Heart left ventricle (tissue), 13 donors: ENCODE data around the gene RNF13.

Source experiments
- POLR2A ChIP-seq, 2 donors: fragments of 450-650 bp; IDR thresholded peaks; one replicate each; pipeline ENCODE4 v1.6.1; 2017; ENCODE audit warnings: antibody characterized with exemption in 2 of 2, mild to moderate bottlenecking in 2 of 2, moderate library complexity in 2 of 2
- TF ChIP-seq, protein P1 (sequence below), 12 donors: fragments of 200-600 bp; sonication (generic) in 4 of 12; IDR thresholded peaks; one replicate each; pipeline versions ENCODE4 v1.5.0 to v1.8.0; 2018 to 2022; ENCODE audit warnings: antibody characterized with exemption in 12 of 12, mild to moderate bottlenecking in 5 of 12
- donor health status: ischemic (EF 13 %, LVEDD 7.1; RV severe dilation, severe dysfunction).
- donor health status: DM: no; HTN: yes; CAD: no.
- donor health status: DM: no; HTN: no; CAD: no.
- donor health status: ischemic (EF 25% LVEDD 6.9; RV normal size, moderate dysfunction).
- donor health status: ischemic (EF 25% LVEDD 5.7; RV mildly dilated, moderate dysfunction).
- donor health status: ischemic (EF 35%, LVEDD 5.7; RV mildly dilated, moderate dysfunction).
- donor health status: nonischemic (EF 11% LVEDD 7.7; RV severe dilation, severe dysfunction).
- donor health status: DM: yes; HTN: yes; CAD: no.
- donor health status: PGD.
- donor health status: ischemic (EF 29% LVEDD 5.4; RV normal size, mild dysfunction).
- donor health status: nonischemic (EF 23%, LVEDD 6.1; RV moderate dilation, normal function).

DNA sequence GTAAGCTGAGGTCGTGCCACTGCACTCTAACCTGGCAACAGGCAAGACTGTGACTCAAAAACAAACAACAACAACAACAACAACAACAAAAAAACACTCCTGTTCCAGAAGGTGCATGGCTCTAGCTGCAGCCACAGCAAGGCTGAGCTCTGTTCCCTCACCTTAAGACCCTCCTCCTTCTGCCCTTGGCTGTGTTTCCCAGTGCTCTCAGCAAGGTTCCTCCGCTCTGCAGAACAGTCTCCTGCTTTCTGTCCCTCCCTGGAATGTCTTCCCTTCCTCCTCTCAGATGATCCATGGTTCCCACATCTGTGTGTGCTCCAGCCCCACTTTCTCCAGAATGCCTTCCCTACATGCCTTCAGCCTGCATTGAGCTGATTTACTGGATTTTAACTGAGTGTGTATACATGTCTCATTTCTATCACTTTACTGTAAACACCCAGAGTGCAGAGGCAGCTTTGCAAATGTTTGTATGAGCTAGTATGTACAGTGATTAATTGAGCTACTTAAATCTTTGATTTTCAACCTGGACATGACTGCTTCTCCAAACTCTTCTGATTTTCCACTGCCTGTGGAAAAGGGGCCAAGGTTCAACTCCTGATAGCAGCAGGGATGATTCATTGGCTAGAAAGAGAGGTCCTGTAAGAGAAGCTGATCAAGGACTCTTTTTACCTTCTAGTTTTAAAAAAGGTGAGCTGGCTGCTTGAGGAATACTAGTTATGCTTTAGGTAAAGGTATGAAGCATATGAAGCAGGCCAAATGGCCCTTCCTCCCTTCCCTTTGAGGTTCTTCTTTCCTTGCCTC is 35.4 kb upstream of the RNF13 start:
- TF ChIP-seq, protein P1, sequence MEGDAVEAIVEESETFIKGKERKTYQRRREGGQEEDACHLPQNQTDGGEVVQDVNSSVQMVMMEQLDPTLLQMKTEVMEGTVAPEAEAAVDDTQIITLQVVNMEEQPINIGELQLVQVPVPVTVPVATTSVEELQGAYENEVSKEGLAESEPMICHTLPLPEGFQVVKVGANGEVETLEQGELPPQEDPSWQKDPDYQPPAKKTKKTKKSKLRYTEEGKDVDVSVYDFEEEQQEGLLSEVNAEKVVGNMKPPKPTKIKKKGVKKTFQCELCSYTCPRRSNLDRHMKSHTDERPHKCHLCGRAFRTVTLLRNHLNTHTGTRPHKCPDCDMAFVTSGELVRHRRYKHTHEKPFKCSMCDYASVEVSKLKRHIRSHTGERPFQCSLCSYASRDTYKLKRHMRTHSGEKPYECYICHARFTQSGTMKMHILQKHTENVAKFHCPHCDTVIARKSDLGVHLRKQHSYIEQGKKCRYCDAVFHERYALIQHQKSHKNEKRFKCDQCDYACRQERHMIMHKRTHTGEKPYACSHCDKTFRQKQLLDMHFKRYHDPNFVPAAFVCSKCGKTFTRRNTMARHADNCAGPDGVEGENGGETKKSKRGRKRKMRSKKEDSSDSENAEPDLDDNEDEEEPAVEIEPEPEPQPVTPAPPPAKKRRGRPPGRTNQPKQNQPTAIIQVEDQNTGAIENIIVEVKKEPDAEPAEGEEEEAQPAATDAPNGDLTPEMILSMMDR (IDR thresholded peaks at IDR 0.05) = no peak
- no peak for TF ChIP-seq POLR2A (IDR thresholded peaks at IDR 0.05)
